Adipocyte (in vitro differentiated cells): Measurements from ENCODE around the gene RELL1.

Source experiments
- DNase-seq: peaks from one replicate; pipeline ENCODE4 v3.0.0-alpha.2; 2015; ENCODE audit warnings: low read depth
- H3K27me3 ChIP-seq: replicated peaks from 2 replicates; pipeline ENCODE4 v1.7.0; 2013; ENCODE audit warnings: mild to moderate bottlenecking, low read length, moderate library complexity; ENCODE audit not compliant: control insufficient read depth, insufficient read depth
- H3K36me3 ChIP-seq: 2 replicates; pipeline ENCODE4 v1.7.0; 2013; ENCODE audit warnings: low read length, mild to moderate bottlenecking, moderate library complexity; ENCODE audit not compliant: control insufficient read depth, insufficient read depth, severe bottlenecking
- H3K4me1 ChIP-seq: 2 replicates; pipeline ENCODE4 v1.7.0; 2013; ENCODE audit warnings: mild to moderate bottlenecking, low read length, moderate library complexity; ENCODE audit not compliant: control insufficient read depth, insufficient read depth
- H3K4me3 ChIP-seq: 2 replicates; pipeline ENCODE4 v1.7.0; 2013; ENCODE audit warnings: mild to moderate bottlenecking, low read length, moderate library complexity
- H3K9ac ChIP-seq: 2 replicates; pipeline ENCODE4 v1.7.0; 2013; ENCODE audit warnings: mild to moderate bottlenecking, low read length, moderate library complexity
- H3K9me3 ChIP-seq: 2 replicates; pipeline ENCODE4 v1.7.0; 2013; ENCODE audit warnings: mild to moderate bottlenecking, low read length, moderate library complexity; ENCODE audit not compliant: control insufficient read depth

Gene RELL1

DNA sequence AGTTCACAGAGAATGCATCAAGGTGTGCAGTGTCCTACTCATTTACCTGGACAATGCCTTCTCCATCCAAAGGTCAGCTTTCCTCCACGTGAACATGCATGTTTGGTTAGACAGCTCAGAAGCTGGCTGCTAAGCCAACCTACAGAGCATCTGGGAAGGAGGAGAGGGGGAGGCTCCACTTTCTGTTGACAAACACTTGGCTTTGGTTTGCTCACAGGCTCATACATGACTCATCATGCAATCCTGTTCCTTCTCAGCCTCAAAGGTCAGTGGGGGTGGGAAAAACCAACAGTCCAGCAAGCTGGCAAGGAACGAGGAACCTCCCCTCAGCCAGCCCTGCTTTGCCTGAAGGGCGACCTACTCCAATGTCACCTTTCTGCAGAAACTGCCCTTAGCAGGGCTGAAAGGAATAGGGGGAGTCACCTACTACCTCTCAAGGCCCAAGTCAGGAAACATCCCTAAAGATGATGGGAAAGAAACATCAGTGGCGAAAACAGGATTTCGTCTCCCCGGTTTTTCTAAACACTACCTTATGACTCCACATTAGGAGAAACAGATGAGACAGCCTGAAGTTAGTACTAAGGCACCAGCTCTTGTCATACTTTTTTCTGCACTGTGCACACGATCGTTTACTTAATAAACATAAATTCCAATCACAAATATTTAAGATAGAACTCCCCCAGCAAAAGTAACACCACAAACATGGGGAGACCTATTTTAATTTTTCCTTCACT is 37.9 kb downstream of the RELL1 start:
- Histone ChIP-seq H3K9me3 (no peaks in the 10 kb centered on the region), H3K4me3 (peak overlapping the region; percentile 7), H3K36me3 (peaks cover 2% of the 10 kb centered on the region), H3K9ac (no peak overlapping the region), H3K4me1 (peaks cover 20% of the 10 kb centered on the region), H3K27me3 (no peaks in the 10 kb centered on the region)
- DNase-seq = peak; percentile 95

GRCh38 chr4:37646247-37646646 is 39.9 kb downstream of the RELL1 start:
- H3K9me3 ChIP-seq = no peaks in the 10 kb centered on the region
- DNase-seq = no peak
- no peak overlapping the region for H3K9ac ChIP-seq
- H3K36me3 ChIP-seq = peaks cover 2% of the 10 kb centered on the region
- H3K4me1 ChIP-seq = peaks cover 23% of the 10 kb centered on the region
- H3K27me3 ChIP-seq = no peaks in the 10 kb centered on the region
- no peak overlapping the region for H3K4me3 ChIP-seq

DNA sequence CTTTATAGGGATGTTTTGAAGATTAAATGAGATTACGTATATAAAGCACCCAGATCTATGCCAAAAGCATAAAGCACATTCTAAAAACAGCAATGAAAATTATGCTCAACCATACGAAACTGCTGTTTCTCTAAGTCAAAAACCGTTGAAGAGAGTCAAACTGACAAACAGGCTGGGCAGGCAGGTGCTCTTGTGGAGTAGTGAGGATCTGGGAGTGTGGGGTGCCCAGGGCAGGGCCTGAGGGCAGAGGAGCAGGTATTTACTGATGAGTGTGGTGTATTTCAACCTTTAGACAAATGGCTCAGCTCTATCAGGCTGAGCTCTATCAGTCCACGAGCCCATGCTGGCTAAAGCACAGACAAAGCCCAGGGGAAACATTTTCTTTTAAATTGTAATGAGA is 40.4 kb downstream of the RELL1 start:
- no peaks in the 10 kb centered on the region for H3K9me3 ChIP-seq
- no peak overlapping the region for H3K4me3 ChIP-seq
- peaks cover 23% of the 10 kb centered on the region for H3K4me1 ChIP-seq
- no peak for DNase-seq
- H3K27me3 ChIP-seq = no peaks in the 10 kb centered on the region
- H3K36me3 ChIP-seq = peaks cover 2% of the 10 kb centered on the region
- H3K9ac ChIP-seq = no peak overlapping the region

- Histone ChIP-seq H3K27me3 (no peaks in the 10 kb centered on the region), H3K9ac (no peak overlapping the region)
These were observed 41.2 kb downstream of the RELL1 start for GRCh38 chr4:37644962-37645361.

GRCh38 chr4:37641886-37642849 is 44.0 kb downstream of the RELL1 start:
- H3K27me3 ChIP-seq = no peaks in the 10 kb centered on the region
- peaks cover 2% of the 10 kb centered on the region for H3K36me3 ChIP-seq
- no peaks in the 10 kb centered on the region for H3K9me3 ChIP-seq

More at GRCh38 chr4:37644962-37645361, 41.2 kb downstream of the RELL1 start:
- no peak overlapping the region for H3K4me3 ChIP-seq
- peaks cover 2% of the 10 kb centered on the region for H3K36me3 ChIP-seq
- peak; percentile 29 for DNase-seq
- H3K4me1 ChIP-seq = peaks cover 24% of the 10 kb centered on the region
- H3K9me3 ChIP-seq = no peaks in the 10 kb centered on the region

GRCh38 chr4:37641352-37641751 is 44.8 kb downstream of the RELL1 start:
- no peak for DNase-seq
- H3K9me3 ChIP-seq = no peaks in the 10 kb centered on the region
- peaks cover 19% of the 10 kb centered on the region for H3K4me1 ChIP-seq
- no peaks in the 10 kb centered on the region for H3K36me3 ChIP-seq
- no peak overlapping the region for H3K4me3 ChIP-seq
- H3K27me3 ChIP-seq = no peaks in the 10 kb centered on the region
- no peak overlapping the region for H3K9ac ChIP-seq

More at GRCh38 chr4:37641886-37642849, 44.0 kb downstream of the RELL1 start:
- Histone ChIP-seq H3K4me1 (peaks cover 20% of the 10 kb centered on the region), H3K4me3 (no peak overlapping the region), H3K9ac (no peak overlapping the region)
- DNase-seq = no peak

DNA sequence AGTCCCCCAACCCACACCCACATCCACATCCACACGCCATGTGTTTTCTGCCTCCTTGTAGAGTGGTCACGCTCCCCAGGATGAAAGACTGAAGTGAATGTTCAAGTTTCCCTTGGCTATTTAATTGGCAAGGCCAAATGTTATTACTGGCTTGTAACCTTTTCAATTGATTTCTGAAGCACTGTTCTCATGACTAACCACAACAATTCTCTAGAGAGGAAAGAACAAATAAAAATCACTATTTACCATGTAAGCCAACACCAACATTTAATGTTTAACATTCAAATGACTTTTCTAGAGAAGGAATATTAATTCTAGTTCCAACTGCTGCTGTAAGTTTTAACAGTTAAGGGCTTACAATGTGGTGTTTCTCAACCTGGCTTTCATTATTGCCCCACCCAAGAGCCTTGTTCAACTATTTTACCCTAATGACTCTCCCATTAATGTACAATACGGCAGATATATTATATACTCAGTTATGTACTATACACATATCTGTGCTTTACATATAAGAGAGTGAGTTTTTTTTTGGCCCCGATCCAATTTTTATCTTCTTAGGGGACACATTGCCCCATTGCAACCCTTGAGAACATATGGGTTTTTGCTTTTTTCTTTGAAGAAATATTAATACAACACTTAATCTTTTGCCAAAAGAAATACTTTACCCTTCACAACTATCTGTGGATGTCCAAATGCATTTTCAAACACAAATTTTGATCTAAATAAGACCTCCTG is 46.5 kb downstream of the RELL1 start:
- H3K27me3 ChIP-seq = no peaks in the 10 kb centered on the region
- H3K36me3 ChIP-seq = no peaks in the 10 kb centered on the region
- DNase-seq = peak; percentile 23
- H3K9ac ChIP-seq = no peak overlapping the region
- H3K9me3 ChIP-seq = no peaks in the 10 kb centered on the region
- H3K4me3 ChIP-seq = no peak overlapping the region
- peaks cover 12% of the 10 kb centered on the region for H3K4me1 ChIP-seq

DNA sequence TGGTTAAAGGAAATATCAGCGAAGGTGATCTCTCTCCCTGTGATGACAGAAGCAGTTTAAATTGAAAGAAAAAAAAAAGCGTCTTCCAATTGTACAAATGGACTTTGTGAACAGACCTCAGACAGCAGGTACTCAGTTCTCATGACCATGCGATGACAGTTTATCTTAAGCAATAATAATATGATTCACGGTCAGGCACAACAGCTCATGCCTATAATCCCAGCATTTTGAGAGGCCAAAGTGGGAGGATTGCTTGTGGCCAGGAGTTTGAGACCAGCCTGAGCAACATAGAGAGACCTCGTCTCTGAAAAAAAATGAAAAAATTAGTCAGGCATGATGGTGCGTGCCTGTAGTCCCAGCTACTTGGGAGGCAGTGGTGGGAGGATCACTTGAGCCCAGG is 51.0 kb downstream of the RELL1 start:
- DNase-seq = no peak
- no peak overlapping the region for H3K9ac ChIP-seq
- H3K27me3 ChIP-seq = no peaks in the 10 kb centered on the region
- no peak overlapping the region for H3K4me3 ChIP-seq
- H3K36me3 ChIP-seq = no peaks in the 10 kb centered on the region
- H3K9me3 ChIP-seq = no peaks in the 10 kb centered on the region
- H3K4me1 ChIP-seq = peaks cover 40% of the 10 kb centered on the region

GRCh38 chr4:37634180-37634579 is 52.0 kb downstream of the RELL1 start:
- no peaks in the 10 kb centered on the region for H3K36me3 ChIP-seq
- peaks cover 36% of the 10 kb centered on the region for H3K4me1 ChIP-seq
- no peak overlapping the region for H3K9ac ChIP-seq
- no peaks in the 10 kb centered on the region for H3K27me3 ChIP-seq
- no peaks in the 10 kb centered on the region for H3K9me3 ChIP-seq
- no peak for DNase-seq
- no peak overlapping the region for H3K4me3 ChIP-seq

DNA sequence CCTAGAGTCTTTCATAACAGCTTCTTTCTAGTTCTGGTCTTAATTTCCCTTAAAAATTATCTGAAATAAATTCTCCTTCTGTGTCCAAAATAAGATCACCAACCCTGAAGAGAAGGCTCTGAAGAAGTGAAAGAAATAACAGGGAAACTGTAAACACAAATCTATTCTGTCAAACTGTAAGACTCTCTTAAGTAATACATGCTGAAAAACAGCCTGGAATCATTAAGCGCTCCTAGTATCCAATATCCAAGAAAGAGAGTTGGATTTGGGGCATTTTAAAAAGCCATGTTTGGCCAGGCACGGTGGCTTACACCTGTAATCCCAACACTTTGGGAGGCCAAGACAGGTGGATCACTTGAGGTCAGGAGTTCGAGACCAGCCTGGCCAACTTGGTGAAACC is 53.3 kb downstream of the RELL1 start:
- no peak for DNase-seq
- Histone ChIP-seq H3K36me3 (no peaks in the 10 kb centered on the region), H3K9ac (no peak overlapping the region)

DNA sequence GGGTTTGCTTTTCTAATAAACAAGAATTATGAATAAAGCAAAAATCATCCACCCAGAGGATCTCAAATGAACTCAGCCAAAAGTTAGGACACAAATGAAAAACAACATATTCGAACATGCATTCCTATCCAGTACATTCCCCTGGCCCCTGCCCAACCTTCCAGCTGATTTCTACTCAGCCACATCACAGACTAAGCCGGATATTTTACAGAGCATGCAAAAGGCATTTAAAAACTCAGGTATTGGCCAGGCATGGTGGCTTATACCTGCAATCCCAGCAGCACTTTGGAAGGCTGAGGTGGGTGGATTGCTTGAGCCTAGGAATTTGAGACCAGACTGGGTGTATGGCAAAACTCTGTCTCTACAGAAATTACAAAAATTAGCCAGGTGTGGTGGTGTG is 54.6 kb downstream of the RELL1 start:
- Histone ChIP-seq H3K4me1 (peaks cover 43% of the 10 kb centered on the region), H3K4me3 (peak overlapping the region; percentile 46), H3K36me3 (no peaks in the 10 kb centered on the region), H3K27me3 (no peaks in the 10 kb centered on the region), H3K9me3 (no peaks in the 10 kb centered on the region), H3K9ac (peak overlapping the region; percentile 47)
- peak; percentile 82 for DNase-seq

More for the DNA sequence above, 53.3 kb downstream of the RELL1 start:
- Histone ChIP-seq H3K4me1 (peaks cover 43% of the 10 kb centered on the region), H3K9me3 (no peaks in the 10 kb centered on the region), H3K4me3 (no peak overlapping the region), H3K27me3 (no peaks in the 10 kb centered on the region)
